GM12878 (cell line): Measurements from ENCODE around the gene GBGT1. TPM values are rescaled to one million over a fixed set of nuclear protein-coding genes. Genes with fewer than 3 reads are reported as not detected.

Source experiments
- BCL11A ChIP-seq: IDR thresholded peaks from 2 replicates; pipeline ENCODE4 v1.6.1; 2011; ENCODE audit warnings: low read depth, low read length
- BHLHE40 ChIP-seq, 2 experiments: fragments of 450-650 bp in 1 of 2; IDR thresholded peaks; 2 replicates each; pipeline ENCODE4 v1.6.1; 2011 to 2017; ENCODE audit warnings: low read depth in 2 of 2, borderline replicate concordance in 1 of 2, improper control_type of control experiment in 1 of 2, low read length in 1 of 2, mild to moderate bottlenecking in 1 of 2
- E2F4 ChIP-seq: IDR thresholded peaks from 2 replicates; pipeline ENCODE4 v1.6.1; 2012; ENCODE audit warnings: low read depth, low read length, improper control_type of control experiment
- HDGF ChIP-seq: fragments of 450-650 bp; IDR thresholded peaks from 2 replicates; pipeline ENCODE4 v1.6.1; 2016; ENCODE audit warnings: antibody characterized with exemption
- MXI1 ChIP-seq: fragments of 150-350 bp; IDR thresholded peaks from 2 replicates; pipeline ENCODE4 v1.6.1; 2011; ENCODE audit warnings: low read depth, mild to moderate bottlenecking, inconsistent platforms, low read length, improper control_type of control experiment
- NKRF ChIP-seq: fragments of 450-650 bp; conservative IDR thresholded peaks from 2 replicates; pipeline ENCODE4 v1.6.1; 2017; ENCODE audit warnings: mild to moderate bottlenecking, moderate library complexity
- NR2F1 ChIP-seq: fragments of 450-650 bp; conservative IDR thresholded peaks from 2 replicates; pipeline ENCODE4 v1.6.1; 2017; ENCODE audit warnings: mild to moderate bottlenecking
- PBX3 ChIP-seq: IDR thresholded peaks from 2 replicates; pipeline ENCODE4 v1.6.1; 2011; ENCODE audit warnings: mild to moderate bottlenecking, low read depth, low read length, moderate library complexity; ENCODE audit not compliant: insufficient replicate concordance
- POU2F2 ChIP-seq: IDR thresholded peaks from 3 replicates; pipeline ENCODE4 v1.6.1; 2011; ENCODE audit warnings: low read depth, mild to moderate bottlenecking, low read length, borderline replicate concordance
- RELB ChIP-seq: fragments of 450-650 bp; IDR thresholded peaks from 2 replicates; pipeline ENCODE4 v1.6.1; 2017; ENCODE audit warnings: low read depth, mild to moderate bottlenecking, moderate library complexity
- REST ChIP-seq: IDR thresholded peaks from 2 replicates; pipeline ENCODE4 v1.6.1; 2012; ENCODE audit warnings: mild to moderate bottlenecking, low read depth, low read length
- SIN3A ChIP-seq: IDR thresholded peaks from 2 replicates; pipeline ENCODE4 v1.6.1; 2012; ENCODE audit warnings: low read depth, low read length, improper control_type of control experiment
- TCF12 ChIP-seq: IDR thresholded peaks from 2 replicates; pipeline ENCODE4 v1.6.1; 2011; ENCODE audit warnings: low read depth, mild to moderate bottlenecking, low read length
- USF2 ChIP-seq: IDR thresholded peaks from 2 replicates; pipeline ENCODE4 v1.6.1; 2011; ENCODE audit warnings: low read depth, low read length, improper control_type of control experiment, borderline replicate concordance
- ZBTB33 ChIP-seq: fragments of 450-650 bp; IDR thresholded peaks from 2 replicates; pipeline ENCODE4 v1.6.1; 2017; ENCODE audit warnings: mild to moderate bottlenecking
- polyA plus RNA-seq, 11 experiments: library from polyadenylated mRNA; depleted of rRNA in 4 of 11; unstranded in 6 of 11; stranded (reverse) in 5 of 11; fragments of >200 nt; fragmentation: Nextera tagmentation in 4 of 11; fragmentation: Illumina TruSeq in 1 of 11; extraction: Ambion mirVana in 4 of 11; extraction: Trizol in 1 of 11; gene quantifications; 1 replicate in 1 of 11; 2 replicates in 10 of 11; pipeline versions ENCODE4 v1.2.1 to v1.2.3, GENCODE V29; 2011 to 2016; ENCODE audit warnings: inconsistent platforms in 2 of 11, missing spikeins in 2 of 11, low read depth in 1 of 11
- total RNA-seq, 4 experiments: library from RNA; depleted of rRNA in 3 of 4; stranded (reverse); fragments of >200 nt in 3 of 4; fragmentation: Illumina TruSeq in 1 of 4; extraction: Trizol in 1 of 4; gene quantifications; 2 replicates each; pipeline versions ENCODE4 v1.2.1 to v1.2.3, GENCODE V29; 2013 to 2021

The GBGT1 gene
- total and polyA plus RNA-seq, 10 of the 15 experiments (the other 5 are each of a cell fraction or from before 2014, with no cell fraction given): 0.08 to 1.9 (median 0.49) TPM

GRCh38 chr9:133133681-133134387 lies 29.9 kb downstream of the GBGT1 start (continued):
- TF ChIP-seq RELB (peak; percentile 82), ZBTB33 (no peak), BCL11A (peak; percentile 83), REST (0 out of 2 replicates have a peak, but pooled peaks have one; percentile 14), NR2F1 (peak; percentile 70), TCF12 (peak; percentile 96), E2F4 (no peak), NKRF (0 out of 2 replicates have a peak, but pooled peaks have one; percentile 44), PBX3 (peak; percentile 77), USF2 (no peak), SIN3A (peak; percentile 87), MXI1 (peak; percentile 96), POU2F2 (peak; percentile 85; the same call in 1 of the 3 replicates), HDGF (peak; percentile 68), BHLHE40 (IDR thresholded peaks at IDR 0.05; ENCODE audit: borderline replicate concordance in 1 of 2, low read depth in 2 of 2, low read length in 1 of 2) (peak; percentile 47 to 82; a peak in 3 of 4 replicates)
